Middle frontal gyrus (tissue), 1 donor: ENCODE results near the gene PCDH11Y.
"Not testable (repeated sequence)": the region's sequence is repeated elsewhere in the genome, so short reads cannot be mapped to it uniquely, and the experiment has no call there.

Experiments
- DNase-seq: peaks from one replicate; pipeline ENCODE4 v3.0.0-alpha.2; 2015; ENCODE audit warnings: low spot score; ENCODE audit errors: extremely low spot score

The PCDH11Y gene

GRCh38 chrY:5000057-5000456 lies at the start of gene PCDH11Y:
Gene PCDH11Y (plus strand): TSS chrY:5000296. CDS start chrY:5057100, 56,804 bp downstream.
- not testable (repeated sequence) for DNase-seq

- not testable (repeated sequence) for DNase-seq
Measured at GRCh38 chrY:4967894-4968293, 32.2 kb upstream of the PCDH11Y start.

- not testable (repeated sequence) for DNase-seq
Measured at GRCh38 chrY:4991743-4992400, 8.2 kb upstream of the PCDH11Y start.

- not testable (repeated sequence) for DNase-seq
Measured at GRCh38 chrY:4994892-4995291, 5.2 kb upstream of the PCDH11Y start.

- not testable (repeated sequence) for DNase-seq
Measured at GRCh38 chrY:5002476-5003184, 2.5 kb downstream of the PCDH11Y start.

- DNase-seq: not testable (repeated sequence)
Measured at GRCh38 chrY:5038972-5039523, 39.0 kb downstream of the PCDH11Y start.

GRCh38 chrY:5083017-5083416 lies 82.9 kb downstream of the PCDH11Y start:
- not testable (repeated sequence) for DNase-seq

GRCh38 chrY:5182998-5183397 lies 182.9 kb downstream of the PCDH11Y start:
- not testable (repeated sequence) for DNase-seq

- not testable (repeated sequence) for DNase-seq
Measured at GRCh38 chrY:5215116-5215515, 215.0 kb downstream of the PCDH11Y start.

GRCh38 chrY:5324931-5325330 lies 324.8 kb downstream of the PCDH11Y start:
- not testable (repeated sequence) for DNase-seq

GRCh38 chrY:5342220-5342619 lies 342.1 kb downstream of the PCDH11Y start:
- not testable (repeated sequence) for DNase-seq

GRCh38 chrY:5543705-5544104 lies 543.6 kb downstream of the PCDH11Y start:
- not testable (repeated sequence) for DNase-seq

- not testable (repeated sequence) for DNase-seq
Measured at GRCh38 chrY:5638589-5638988, 638.5 kb downstream of the PCDH11Y start.

GRCh38 chrY:5679265-5679664 lies 679.2 kb downstream of the PCDH11Y start:
- not testable (repeated sequence) for DNase-seq

GRCh38 chrY:5708727-5709126 lies 708.6 kb downstream of the PCDH11Y start:
- not testable (repeated sequence) for DNase-seq

- not testable (repeated sequence) for DNase-seq
Measured at GRCh38 chrY:5709788-5710381, 709.8 kb downstream of the PCDH11Y start.

- not testable (repeated sequence) for DNase-seq
Measured at GRCh38 chrY:5761403-5761802, 761.3 kb downstream of the PCDH11Y start.

GRCh38 chrY:5776485-5776884 lies 776.4 kb downstream of the PCDH11Y start:
- not testable (repeated sequence) for DNase-seq
